ENCODE measurements around the gene COPZ2.

- TF ChIP-seq, protein P1, sequence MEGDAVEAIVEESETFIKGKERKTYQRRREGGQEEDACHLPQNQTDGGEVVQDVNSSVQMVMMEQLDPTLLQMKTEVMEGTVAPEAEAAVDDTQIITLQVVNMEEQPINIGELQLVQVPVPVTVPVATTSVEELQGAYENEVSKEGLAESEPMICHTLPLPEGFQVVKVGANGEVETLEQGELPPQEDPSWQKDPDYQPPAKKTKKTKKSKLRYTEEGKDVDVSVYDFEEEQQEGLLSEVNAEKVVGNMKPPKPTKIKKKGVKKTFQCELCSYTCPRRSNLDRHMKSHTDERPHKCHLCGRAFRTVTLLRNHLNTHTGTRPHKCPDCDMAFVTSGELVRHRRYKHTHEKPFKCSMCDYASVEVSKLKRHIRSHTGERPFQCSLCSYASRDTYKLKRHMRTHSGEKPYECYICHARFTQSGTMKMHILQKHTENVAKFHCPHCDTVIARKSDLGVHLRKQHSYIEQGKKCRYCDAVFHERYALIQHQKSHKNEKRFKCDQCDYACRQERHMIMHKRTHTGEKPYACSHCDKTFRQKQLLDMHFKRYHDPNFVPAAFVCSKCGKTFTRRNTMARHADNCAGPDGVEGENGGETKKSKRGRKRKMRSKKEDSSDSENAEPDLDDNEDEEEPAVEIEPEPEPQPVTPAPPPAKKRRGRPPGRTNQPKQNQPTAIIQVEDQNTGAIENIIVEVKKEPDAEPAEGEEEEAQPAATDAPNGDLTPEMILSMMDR (IDR thresholded peaks at IDR 0.05) = no peak
- TF ChIP-seq EZH2phosphoT487 (IDR thresholded peaks at IDR 0.05) = no peak
These were observed 57.1 kb downstream of the COPZ2 start for GRCh38 chr17:47980541-47980940.
